NCI-H1417 treated with DMSO at 0.1 percent for 48 hours (cell line): ENCODE data around the gene SEMA6A.
"Not testable (repeated sequence)": the region's sequence is repeated elsewhere in the genome, so short reads cannot be mapped to it uniquely, and the experiment has no call there.

Experiments used
- DNase-seq: peaks from one replicate; lab custom pipeline; 2025; lab: John Stamatoyannopoulos, UW

The SEMA6A gene

GRCh38 chr5:116553366-116553765, 21.3 kb downstream of the SEMA6A start:
- DNase-seq, result no peak

- DNase-seq, result no peak
Measured at GRCh38 chr5:116550082-116550481, 24.5 kb downstream of the SEMA6A start.

- DNase-seq, result no peak
Measured at GRCh38 chr5:116546743-116547124, 27.9 kb downstream of the SEMA6A start.

DNA sequence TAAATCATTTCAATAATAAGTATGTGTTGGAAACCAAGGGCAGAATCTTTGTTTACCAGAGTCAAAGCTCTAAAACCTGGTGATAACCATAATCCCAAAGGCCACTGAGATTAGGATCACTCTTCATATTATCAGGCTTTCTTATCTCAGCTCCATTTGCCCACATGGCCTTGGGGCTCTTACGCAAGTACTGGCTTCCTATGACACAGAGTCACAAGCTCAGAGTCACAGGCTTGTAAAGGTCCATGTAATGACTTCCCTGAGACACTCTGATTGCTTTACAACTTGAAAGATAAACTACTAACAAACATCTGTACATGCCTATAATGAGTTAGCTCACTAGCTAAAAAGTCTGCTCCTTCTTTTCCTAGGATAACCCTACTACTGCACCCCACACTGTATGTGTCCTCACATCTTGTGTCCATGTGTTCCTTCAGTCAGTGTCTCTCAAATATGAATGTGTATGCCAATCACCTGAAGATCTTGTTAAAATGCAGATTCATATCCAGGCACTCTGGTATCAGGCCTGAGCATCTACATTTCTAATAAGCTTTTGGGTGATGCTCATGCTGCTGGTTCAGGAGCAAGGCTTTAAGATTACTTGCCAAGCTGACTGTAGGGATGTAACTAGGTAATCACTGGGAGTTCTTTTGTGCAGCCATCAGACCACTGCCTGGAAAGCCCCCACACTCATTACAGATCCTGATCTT, 28.4 kb downstream of the SEMA6A start:
- DNase-seq, result no peak

- DNase-seq, result not testable (repeated sequence)
Measured at GRCh38 chr5:116545465-116545864, 29.2 kb downstream of the SEMA6A start.

DNA sequence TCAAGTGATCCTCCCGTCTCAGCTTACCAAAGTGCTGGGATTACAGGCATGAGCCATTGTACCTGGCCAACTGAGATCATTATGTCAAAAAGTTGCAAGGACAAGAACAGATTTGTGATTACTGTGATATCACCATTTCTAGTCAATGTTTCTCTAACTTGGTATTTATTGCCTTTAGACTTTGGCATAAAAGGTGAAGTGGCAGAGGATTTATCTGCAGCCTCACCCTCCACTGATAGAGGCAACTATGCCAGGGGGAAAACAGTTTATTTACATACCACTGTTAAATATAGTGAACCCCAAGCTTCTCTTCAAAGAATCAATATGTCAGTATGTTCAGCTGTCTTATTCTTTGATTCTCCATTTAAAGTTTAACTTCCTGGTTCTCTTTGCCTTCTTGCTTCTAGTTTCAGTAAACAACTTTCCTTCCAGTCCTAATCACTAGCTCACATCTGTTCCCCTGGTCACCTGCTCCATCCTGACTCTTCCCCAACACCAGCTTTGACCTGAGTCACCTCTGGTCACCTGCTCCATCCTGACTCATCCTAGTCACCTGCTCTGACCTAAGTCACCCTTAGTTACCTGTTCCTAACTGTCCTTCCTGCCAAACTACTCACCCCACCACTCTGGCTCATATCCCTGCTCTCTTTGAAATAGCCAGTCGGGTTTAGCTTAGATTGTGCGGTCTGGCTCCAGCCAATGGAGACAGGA, 29.9 kb downstream of the SEMA6A start:
- no peak for DNase-seq

DNA sequence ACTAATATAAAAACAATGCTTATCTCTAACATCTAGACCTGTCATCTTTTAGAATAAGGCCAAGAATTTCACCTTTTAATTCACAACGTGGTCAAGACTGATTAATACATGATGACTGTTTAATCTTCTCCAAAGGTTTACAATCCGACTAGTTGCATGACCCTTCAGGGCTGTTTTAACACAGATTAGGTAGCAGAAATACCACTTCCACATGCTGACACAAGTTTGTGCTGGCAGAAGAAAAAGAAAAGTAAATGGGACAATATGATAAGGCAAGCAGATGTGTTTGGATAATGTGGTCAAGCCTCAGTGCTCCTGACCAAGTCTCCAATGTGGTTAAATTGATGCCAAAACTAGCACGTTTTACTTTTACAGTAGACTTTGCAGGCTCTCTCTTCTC, 31.1 kb downstream of the SEMA6A start:
- no peak for DNase-seq

- DNase-seq, result no peak
Measured at GRCh38 chr5:116542619-116543018, 32.0 kb downstream of the SEMA6A start.

- DNase-seq, result no peak
Measured at GRCh38 chr5:116539222-116539621, 35.4 kb downstream of the SEMA6A start.

DNA sequence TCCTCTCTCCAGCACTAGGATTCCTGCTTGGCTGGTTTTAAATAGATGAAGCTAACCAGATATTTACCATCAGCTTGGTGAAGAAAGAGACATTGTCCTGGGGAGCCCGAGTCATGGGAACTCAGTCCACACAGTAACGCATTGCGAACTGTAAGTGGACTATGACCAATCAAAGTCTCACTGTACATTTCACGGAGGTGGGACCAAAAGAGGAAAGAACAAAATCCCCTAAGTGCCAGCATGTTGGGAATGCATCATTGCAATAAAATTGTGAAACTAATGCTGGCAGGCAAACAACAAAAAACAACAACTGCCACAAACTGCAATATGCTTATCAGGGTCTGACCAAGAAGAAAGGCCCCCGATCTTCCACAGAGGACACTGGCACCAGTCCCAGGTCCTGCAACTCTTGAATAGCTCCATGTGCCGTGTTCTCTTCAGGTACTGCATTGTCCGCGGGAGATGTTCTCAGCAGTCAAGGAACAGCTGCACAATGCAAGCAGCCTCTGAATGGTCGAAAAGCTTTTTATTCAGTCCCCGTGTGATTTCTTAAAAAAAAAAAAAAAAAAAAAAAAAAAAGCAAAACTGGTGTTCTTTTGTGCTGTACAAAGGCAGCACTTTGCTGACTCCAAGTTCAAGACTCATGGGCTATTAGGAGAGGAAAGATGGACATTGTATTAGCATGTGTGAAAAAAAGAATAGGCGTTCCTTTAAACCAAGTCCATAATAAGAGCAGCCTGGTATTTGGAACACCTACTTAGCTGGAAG, 38.1 kb downstream of the SEMA6A start:
- no peak for DNase-seq

DNA sequence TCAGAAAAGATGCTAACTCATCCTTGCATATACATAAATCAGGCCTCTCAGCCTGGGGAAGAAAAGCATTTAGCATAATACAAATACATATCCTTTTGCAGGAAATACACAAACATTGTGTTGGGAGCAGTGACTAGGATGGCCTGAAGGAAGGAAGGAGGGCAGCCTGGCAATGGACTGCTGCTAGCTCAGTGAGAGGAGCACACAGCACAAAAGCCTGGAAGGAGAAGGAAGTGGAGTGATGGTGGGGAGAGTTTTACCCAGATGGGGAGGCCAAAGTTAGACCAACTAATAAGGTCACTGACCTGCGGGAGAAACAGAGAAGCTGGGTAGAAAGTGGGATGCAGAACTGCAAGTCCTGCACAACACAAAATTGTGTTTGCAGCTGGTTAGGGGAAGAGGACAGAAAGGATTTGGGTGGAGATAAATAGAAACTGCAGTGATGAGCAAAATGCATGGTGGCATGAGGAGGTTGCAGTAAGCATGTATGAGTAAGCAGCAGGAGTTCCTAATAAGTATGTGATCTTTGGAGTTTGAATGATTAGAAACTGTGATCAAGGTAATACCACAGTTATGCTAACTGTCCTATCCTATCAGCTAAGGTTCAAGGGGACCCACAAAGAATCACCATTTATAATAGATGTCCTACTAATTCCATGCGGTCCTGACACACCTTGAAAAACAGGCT, 39.5 kb downstream of the SEMA6A start:
- DNase-seq, result no peak

- DNase-seq, result peak; percentile 77
Measured at GRCh38 chr5:116532762-116533525, 41.7 kb downstream of the SEMA6A start.

- no peak for DNase-seq
Measured at GRCh38 chr5:116531635-116532034, 43.0 kb downstream of the SEMA6A start.

DNA sequence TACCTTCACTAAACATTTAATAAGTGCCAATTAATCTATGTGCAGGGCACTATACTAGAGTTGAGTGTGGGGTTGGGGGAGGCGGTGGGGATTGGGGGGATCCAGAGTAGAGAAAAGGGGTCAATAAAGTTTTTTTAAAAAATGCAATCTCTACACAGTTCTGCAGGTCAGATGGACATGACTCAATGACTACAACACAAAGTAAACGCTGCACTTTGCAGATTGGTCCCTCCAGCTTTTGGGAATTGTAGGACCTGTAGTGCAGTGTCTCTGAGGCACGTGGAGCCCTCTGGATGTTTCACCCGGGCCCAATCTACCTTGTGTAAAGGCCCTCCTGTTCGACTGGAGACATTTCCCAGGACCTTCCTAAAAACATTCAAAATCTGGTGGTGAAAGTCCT, 43.5 kb downstream of the SEMA6A start:
- no peak for DNase-seq

- DNase-seq, result no peak
Measured at GRCh38 chr5:116530276-116530675, 44.3 kb downstream of the SEMA6A start.

DNA sequence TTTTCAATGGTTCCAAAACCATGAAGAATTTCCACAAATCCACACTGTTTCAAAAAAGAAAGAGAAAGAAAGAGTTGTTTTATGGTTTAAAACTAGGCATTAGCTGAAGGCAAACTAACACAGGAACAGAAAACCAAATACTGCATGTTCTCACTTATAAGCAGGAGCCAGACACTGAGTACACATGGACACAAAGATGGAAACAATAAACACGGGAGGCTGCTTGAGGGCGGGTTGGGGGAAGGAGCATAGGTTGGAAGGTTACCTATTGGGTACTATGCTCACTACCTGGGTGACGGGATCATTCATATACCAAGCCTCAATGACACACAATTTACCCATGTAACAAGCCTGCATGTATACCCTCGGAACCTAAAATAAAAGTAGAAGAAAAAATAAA, 45.0 kb downstream of the SEMA6A start:
- DNase-seq, result no peak

- peak; percentile 16 for DNase-seq
Measured at GRCh38 chr5:116528519-116529234, 45.9 kb downstream of the SEMA6A start.

DNA sequence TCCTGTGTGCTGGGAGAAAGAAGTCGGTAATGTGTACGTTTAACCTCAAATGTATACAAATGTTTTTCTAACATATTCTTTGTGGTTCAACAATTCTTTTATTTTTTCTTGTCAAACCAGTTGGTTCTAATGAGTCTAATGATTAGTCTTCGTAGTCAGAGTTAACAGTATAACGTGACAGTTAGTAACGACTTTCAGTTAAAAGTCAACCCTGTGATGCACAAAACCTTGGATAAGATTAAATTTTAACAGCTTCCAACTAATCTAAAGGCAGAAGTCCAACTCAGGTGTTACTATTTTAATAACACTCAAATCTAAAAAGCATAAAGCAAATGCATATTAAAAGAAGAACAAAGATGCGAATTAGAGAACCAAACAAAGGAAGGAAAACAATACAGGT, 47.0 kb downstream of the SEMA6A start:
- DNase-seq, result no peak

- no peak for DNase-seq
Measured at GRCh38 chr5:116525674-116526073, 48.9 kb downstream of the SEMA6A start.

DNA sequence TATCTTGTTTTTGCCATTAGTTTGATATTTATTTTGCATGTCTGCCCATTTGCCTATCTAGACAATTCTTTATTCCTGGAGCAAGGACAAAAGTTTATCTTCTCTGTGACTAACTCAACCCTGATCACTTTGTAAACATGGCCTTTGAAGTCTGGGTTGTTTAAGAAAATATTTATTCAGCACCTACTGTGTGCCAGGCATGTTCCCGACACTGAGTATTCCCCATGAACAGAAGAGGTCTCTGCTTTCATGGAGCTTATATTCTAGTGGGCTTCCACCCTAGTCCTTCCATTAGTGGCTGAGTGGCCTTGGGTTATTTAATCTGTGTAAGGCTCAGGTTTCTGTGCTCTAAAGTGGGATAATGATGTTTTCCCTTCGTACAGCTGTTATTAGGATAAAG, 49.7 kb downstream of the SEMA6A start:
- no peak for DNase-seq
